HG03097 (cell line): Measurements from ENCODE around the gene DOK1.

Experiments used
- ATAC-seq: cut with Tn5 transposase; IDR thresholded peaks from one replicate; pipeline ENCODE4 v1.9.1; 2021; ENCODE audit not compliant: unreplicated experiment, low FRiP score

The DOK1 gene

DNA sequence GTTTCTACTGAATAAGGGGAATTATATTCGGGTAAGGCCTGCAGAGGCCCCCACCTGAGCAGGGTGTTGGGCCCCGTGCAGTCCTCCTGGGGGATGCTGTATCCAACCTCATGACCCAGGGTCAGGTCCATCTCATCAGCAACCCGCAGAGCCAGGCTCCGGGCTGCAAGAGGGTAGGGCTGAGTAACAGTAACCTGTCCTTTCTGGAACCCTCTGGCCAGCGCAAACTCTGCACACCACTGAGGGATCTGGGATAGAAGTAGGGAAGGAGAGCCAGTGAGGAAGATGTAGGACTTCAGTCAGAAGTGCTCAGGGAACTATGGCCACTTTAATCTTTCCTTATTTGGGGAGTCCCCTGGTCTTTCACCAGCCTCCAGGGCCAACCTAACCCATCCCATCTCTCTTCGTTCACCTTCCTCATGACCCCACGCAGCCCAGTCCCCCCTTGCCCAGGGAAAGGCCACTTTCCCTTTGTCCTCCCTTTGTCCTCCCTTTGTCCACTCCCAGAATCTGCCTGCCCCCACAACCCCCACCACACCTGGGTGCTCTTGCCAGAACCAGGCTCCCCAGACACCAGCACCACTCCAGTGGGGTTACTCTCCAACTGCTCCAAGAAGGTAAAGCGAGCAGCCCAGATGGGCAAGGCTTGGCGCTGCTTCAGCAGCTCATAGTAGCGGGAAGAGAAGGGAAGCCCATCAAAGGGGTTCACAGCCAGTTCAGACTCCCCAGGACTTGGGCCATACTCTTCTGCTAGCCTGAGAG is 29.4 kb upstream of the DOK1 start:
- no peak for ATAC-seq

DNA sequence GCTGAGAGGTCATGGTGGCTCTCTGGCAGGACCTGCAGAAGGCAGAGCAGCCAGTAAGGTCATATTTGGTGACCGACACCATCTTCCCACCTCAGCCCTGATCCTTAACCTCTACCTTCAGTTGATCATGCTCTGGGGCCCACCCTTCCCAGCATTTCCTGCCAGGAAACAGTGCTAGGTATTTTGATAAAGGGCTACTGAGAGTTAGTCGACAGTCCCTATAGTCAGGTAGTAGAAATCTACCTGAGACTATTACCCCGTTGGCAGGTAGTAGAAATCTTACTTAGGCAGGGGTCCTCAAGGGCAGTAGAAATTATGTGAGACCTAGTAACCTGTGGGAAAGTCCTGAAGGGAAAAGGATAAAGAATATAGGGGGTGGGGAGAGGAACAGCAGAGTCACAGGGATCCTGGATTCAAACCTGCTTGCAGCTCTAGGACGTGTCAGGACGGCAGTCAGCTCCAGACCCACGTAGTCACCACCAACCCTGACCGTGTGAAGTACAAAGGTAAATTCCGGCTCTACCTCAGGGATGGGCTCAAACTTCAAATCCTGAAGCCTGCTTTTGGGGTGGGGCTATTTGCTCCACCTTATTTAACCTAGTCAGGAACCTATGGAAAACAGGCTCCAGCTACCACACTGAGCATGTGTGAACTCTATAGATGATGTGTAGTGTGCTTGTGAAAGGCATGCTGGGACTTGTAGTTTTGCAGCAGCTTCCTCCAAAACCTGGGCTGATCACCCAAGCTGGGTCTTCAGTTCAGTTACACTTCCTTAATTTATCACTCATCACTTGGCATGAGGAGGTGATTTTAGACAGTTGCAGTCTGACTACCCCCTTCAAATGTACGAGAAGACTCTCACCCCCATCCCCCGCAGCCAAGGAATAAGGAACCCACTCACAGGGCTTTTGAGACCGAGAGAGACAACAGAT is 28.5 kb upstream of the DOK1 start, which contains the start of gene DQX1:
Gene DQX1 (minus strand): TSS at position 515 of the 932 bp plus-strand sequence. CDS start 502 bp downstream, at position 13.
- ATAC-seq, result no peak

DNA sequence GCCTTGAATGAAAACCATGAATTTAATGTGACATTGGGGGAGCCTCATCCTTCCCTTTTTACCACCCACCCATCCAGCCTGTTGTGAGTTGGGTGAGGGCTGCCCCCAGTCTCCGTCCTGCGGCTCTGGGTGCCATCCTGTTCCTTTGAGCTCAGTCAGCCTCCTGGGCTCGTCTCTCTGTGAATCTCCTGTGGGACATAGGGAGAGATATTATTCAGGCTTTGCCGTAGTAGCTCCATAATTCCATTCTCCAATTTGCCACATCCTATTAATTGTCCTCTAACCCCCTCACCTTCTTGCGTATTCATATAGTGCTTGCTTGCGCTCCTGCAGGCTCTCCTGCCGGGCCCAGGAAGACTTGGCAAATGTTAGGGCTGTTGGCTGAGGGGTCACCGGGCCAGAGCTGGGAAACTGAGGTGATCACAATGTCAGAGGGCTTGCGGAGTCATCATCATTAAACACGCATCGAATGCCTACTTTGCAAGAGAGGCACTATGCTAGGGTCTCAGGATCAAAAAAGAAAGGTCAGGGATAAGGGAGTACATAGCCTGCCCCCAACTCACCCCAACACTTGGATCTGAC is 27.8 kb upstream of the DOK1 start:
- ATAC-seq, result no peak

DNA sequence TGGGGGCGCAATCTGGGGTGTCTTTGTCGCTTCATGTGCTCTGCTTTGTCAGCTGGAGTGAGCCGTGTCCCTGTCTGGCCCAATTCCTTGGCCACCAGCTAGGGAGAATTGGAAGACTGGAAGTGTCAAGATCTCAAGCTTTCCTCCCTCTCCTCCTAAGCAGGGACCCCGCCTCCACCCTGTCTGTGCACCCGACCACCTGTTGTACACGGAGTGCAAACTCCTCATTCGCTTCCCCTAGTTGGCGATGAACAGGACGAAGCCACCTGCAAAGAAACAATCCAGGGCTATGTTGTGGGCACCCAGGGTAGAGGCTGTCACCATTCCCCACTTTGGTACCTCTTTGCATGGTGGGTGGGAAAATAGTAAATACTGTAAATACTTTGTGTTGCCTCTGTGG is 26.8 kb upstream of the DOK1 start:
- no peak for ATAC-seq

DNA sequence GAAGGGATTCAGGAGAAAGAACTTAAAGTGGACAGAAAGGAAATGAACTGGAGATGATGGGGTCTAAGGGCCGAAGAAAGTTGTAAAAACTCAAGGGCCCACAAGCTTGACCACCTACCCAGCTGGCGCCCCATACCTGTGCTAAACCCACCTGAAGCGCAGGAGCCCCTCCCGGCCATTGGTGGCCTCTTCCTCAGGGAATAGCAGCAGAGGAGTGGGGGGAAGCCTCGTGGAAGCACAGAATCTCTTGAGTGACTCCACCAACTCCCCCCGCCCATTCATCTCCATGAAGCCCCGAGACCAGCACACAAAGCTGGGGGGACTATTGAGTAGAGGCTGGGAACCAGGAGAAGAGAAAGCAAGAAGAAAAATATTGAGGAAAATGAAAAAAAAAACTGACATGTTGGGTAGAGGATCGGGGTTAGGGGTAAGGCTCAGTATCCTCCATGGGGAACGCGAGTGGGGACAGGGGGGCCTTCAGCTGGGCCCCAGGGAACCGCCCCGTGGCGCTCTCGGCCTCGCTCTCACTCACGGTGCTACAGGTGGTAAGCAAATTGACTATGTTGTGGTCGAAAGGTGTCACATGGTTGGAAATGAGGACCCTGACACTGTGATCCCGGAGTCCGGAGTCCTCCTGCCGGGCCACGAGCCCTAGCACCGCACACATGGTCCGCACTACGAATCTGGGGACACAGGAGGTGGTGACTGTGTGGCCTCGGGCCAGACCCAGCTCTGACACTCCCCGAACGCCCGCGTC is 25.7 kb upstream of the DOK1 start:
- peak; percentile 5 for ATAC-seq

DNA sequence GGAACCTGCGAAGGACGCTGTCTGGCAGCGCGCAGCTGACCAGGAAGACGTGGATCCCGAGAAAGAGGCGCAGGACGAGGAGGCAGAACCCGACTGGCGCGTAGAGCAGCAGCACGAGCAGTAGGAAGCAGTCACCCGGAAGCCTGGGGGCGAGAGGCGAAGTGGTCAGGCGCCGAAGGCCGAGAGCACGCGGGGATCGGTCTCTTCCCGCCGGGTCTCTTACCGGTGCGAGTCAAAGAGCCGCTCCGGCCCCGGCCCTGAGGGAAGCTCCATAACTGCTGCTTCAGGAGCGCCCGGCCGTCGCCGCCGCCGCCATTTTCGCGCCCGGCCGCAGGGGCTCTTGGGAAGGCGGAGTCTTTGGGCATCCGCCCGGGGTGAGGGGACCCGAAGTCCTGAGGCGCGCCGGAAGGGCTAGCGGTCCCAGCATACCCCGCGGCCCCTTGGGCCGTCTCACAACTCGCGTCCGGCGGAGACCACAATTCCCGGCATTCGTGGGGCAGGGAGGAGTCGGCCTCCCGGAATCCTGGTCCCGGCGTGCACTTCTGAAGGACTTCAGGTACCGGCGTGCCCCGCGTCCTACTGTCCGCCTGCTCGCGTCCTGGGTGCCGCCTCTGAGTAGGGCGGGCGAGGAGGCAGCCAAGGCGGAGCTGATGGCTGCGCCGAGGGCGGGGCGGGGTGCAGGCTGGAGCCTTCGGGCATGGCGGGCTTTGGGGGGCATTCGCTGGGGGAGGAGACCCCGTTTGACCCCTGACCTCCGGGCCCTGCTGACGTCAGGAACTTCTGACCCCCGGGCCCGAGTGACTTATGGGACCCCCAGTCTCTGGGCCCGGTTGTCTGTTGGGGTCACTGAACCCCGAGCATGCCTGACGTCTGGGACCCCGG is 24.9 kb upstream of the DOK1 start, which contains the start of the genes AUP1 and HTRA2:
Gene AUP1 (minus strand): TSS at position 350 of the 882 bp plus-strand sequence. CDS start 77 bp downstream, at position 273.
Gene HTRA2 (plus strand): TSS at position 577 of the 882 bp plus-strand sequence. CDS start 74 bp downstream, at position 651.
- ATAC-seq, result peak; percentile 70

DNA sequence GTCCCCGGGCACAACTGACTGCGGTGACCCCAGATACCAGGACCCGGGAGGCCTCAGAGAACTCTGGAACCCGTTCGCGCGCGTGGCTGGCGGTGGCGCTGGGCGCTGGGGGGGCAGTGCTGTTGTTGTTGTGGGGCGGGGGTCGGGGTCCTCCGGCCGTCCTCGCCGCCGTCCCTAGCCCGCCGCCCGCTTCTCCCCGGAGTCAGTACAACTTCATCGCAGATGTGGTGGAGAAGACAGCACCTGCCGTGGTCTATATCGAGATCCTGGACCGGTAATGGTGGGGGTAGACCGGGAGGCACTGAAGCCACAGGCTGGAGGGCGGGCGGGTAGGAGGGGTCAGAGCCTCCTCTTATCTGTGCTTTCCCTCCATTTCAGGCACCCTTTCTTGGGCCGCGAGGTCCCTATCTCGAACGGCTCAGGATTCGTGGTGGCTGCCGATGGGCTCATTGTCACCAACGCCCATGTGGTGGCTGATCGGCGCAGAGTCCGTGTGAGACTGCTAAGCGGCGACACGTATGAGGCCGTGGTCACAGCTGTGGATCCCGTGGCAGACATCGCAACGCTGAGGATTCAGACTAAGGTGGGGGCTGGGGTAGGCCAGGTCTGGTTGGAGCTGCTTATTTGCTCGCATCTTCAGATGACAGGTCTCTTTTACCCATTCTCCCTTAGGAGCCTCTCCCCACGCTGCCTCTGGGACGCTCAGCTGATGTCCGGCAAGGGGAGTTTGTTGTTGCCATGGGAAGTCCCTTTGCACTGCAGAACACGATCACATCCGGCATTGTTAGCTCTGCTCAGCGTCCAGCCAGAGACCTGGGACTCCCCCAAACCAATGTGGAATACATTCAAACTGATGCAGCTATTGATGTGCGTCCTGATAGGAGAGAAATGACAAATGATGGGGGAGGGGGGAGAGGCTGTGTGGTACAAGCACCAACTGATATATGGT is 24.0 kb upstream of the DOK1 start:
- peak; percentile 27 for ATAC-seq

DNA sequence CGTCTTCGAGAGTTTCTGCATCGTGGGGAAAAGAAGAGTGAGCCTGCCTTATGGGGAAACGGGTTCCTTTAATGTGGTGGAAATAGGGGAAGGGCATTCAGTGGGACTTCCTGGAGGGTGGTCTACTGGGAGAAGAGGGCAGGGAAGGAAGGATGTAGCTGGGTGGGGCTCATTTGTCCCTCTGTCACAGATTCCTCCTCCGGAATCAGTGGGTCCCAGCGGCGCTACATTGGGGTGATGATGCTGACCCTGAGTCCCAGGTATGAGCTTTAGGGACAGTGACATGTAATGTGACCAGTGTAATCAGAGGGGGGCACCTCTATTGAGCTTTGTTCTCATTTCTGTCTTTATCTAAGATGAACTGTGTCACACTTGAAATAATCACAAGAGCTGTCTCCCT is 22.9 kb upstream of the DOK1 start:
- ATAC-seq, result no peak

DNA sequence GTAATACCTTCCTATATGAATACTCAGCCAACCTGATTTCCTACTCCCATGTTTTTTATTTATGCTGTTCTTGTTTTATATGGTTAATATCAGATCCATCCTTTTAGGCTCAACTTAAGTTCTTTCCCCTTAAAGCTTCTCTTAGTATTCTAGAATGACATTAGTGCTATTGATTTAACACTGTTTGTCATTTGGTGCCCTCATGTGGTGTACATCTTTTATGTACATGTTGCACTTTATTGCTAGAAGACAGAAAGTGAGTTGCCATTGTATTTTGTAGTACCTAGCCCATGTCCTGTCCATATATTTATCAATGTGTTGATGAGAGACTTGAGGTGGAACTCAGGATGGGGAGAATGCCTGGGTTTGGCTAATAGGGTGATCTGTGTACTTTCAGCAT is 22.3 kb upstream of the DOK1 start:
- no peak for ATAC-seq

DNA sequence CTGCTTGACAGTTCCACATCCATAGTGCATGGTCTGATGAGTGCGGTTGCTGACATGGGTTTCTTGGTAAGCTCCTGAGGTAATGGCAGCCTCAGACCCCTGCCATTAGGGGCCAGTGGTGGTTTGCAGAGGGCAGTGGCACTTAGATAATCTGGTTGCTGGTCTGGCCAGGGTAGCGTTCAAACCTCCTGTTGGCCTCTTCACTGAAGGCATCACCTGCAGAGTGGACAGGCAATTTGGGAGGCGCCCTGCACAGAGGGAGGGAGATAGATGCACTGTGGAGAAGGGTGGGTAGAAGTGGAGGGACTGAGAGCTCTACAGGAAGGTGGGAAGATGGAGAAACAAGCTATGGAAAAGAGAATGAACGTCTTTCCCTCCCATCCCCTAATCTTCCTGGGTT is 21.1 kb upstream of the DOK1 start:
- ATAC-seq, result no peak

DNA sequence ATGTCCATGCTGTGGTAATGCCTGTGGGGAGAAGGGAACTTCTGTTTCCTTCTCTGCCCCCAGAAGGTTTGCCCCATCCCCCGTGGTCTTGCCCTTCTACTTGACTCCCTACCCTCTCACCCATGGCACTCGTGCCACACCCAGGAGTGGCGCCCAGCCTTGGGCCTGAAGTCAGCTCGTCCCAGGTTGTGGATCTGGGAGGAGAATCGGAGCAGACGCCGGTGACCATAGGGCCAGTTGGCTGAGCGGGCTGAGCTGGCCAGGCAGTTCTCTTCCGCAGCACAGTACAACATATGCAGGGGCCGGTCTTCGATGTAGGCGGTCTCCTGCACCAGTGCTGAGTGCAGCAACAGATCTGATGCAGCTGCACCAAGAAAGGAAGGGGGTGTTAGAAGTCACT is 20.1 kb upstream of the DOK1 start:
- no peak for ATAC-seq

DNA sequence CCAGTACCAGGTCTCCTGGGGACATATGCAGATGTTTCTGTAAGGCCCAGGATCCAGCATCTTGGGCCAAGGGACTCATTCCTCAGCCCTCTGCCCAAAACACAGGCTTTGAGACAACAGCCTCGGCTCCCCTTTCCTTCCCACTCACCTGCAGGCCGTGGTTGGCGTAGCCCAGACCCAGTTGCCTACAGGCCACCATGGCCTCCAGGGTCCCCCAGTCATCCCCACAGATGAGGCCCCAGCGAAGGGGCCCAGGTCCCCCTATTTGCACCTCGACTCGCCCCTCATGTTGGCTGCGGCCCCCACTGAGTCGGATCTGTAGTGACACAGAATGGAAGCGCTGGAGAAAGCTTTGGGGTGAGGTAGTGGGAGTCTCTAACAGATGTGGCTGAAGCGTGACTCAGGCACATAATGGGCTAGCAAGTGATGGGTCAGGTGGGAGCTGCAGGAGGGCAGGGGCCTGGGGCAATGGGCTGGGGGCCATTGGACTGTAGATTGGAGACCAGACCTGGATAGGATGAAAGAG is 19.0 kb upstream of the DOK1 start:
- ATAC-seq, result no peak

DNA sequence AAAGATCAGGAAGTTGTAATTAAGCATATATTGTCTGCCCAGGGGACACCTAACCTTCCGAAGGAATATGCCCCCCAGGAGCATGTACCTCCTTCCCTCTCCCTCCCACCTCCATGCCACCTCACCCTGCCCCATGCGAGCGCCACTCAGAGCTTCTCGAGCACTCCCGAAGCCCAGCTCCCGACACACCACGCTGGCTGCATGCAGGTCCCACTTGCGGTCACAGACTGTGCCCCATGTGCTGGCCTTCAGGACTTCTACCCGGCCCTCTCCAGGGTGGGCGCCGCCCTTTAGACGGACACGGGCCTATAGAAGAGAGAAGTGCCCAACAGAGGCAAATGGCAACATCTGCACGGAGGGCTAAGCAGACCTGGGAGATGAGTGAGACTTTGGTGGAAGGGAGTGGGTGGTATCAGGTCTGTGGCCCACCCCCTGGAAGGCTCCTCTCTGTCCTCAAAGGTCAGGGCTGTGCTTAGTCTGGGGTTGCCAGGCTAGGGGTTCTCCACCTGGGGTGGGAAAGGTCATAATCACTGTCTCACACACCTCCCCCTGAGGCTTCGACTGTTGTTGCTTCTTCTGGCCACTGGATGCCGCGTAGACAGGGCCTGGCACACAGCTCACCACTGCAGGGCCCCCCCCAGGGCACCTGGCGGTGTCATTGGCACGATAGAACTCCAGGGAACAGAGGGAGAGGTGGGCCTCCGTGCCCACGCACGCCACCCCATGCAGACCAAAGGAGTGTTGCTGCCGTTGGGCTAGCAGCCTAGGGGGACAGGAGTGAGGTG is 18.2 kb upstream of the DOK1 start:
- no peak for ATAC-seq

DNA sequence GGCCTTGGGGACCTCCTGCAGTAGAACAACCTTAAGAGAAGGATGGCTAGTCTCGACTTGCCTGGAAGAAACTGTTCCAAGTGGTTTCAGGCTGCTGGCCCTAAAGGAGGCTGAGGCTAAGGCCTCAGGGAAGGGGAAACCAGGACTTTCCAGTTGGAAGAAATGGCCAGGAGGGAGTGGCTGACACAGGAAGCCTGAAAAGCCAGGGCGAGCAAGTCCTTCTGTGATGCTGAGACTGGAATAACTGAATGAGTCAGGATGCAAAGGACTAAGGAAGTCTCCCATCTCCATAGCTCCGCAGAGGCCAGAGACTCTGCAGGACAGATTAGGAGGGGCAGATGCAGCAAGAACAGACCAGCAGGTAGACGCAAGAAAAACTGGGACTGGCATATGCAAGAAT is 17.4 kb upstream of the DOK1 start:
- ATAC-seq, result no peak

DNA sequence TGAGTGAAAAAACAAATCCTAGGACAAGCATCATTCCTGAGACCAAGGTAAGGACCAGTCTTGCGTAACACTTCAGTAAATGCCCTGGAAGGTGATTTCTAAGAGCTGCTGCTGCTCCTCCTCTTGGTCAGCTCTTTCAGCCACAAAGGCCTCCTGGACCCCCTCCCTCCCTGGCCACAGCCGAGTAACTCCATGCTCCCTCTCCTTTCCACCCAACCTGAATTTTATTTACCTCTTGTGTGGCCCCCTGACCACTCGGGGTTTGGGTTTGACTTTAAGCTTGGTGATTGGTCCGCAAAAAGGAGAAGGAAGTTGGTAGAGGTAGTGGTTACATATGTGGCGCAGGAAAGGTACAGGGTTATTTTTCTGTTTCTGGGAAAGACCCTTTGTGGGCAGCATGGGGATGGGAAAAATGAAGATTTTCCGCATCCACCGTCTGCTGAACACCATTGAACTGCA is 15.6 kb upstream of the DOK1 start:
- no peak for ATAC-seq

DNA sequence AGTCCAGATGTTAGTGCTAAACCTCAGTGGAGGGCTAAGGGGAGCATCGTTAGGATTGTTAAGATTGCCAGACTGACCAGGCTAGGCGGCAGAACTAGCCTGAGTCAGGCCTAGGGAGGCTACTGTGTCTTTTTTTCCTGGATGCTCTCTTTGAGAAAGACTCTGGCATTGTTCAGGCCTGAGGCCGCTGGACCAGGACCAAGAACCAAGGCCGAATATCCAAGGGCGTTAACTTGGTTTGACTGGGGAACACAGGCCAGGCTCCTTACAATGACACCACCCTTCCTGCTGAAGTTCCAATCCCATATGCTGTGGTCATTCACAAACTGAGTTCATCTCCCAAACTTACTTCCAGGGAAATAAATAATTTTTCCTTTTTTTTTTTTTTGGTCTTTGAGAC is 14.2 kb upstream of the DOK1 start:
- ATAC-seq, result no peak

DNA sequence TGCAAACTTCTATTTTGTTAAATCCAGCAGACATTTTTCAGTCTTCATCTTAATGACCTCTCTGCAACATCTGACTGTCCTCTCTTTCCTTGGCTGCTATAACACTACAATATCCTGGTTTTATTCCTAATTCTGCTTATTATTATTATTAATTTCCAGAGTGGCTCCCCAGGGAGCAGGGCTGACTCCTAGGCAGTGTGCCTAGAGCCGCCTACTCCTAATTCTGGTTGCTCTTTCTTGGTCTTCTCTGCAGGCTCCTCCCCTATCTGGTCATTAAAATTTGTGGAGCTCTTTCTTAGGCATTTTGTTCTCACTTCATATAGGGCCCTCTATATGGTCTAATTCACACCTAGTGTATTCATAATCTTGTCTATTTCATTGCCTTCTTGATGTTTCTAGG is 11.5 kb upstream of the DOK1 start:
- no peak for ATAC-seq
